Left ventricle myocardium inferior (tissue), 1 donor: ENCODE measurements around the gene PPP2R3B. TPM values are rescaled to one million over a fixed set of nuclear protein-coding genes. Genes with fewer than 3 reads are reported as not detected.
A peak's percentile ranks its signal among the peaks of the same experiment; 100 is the strongest.
"Not testable (repeated sequence)": the region's sequence is repeated elsewhere in the genome, so short reads cannot be mapped to it uniquely, and the experiment has no call there.

Experiments used
- DNase-seq: peaks from one replicate; pipeline ENCODE4 v3.0.0-alpha.2; 2020
- H3K27ac ChIP-seq: fragments of 200-600 bp; replicated peaks from 2 replicates; pipeline ENCODE4 v1.8.0; 2021
- H3K27me3 ChIP-seq: fragments of 200-600 bp; 2 replicates; pipeline ENCODE4 v1.8.0; 2021; ENCODE audit warnings: low read depth
- H3K36me3 ChIP-seq: fragments of 200-600 bp; 2 replicates; pipeline ENCODE4 v1.8.0; 2021
- H3K4me1 ChIP-seq: fragments of 200-600 bp; 2 replicates; pipeline ENCODE4 v1.8.0; 2021
- H3K4me3 ChIP-seq: fragments of 200-600 bp; 2 replicates; pipeline ENCODE4 v1.8.0; 2021; ENCODE audit warnings: mild to moderate bottlenecking, moderate library complexity
- H3K9me3 ChIP-seq: fragments of 200-600 bp; replicated peaks from 2 replicates; pipeline ENCODE4 v1.8.0; 2021
- CTCF ChIP-seq: fragments of 200-600 bp; IDR thresholded peaks from 2 replicates; pipeline ENCODE4 v1.8.0; 2021; ENCODE audit warnings: antibody characterized with exemption, mild to moderate bottlenecking, borderline replicate concordance
- intact Hi-C: fragments of 100-400 bp; cut with micrococcal nuclease; formaldehyde crosslinking; loops from one replicate; pipeline ENCODE4 v1.11.0; 2022
- total RNA-seq: library from RNA; stranded (reverse); fragmentation: NEBNext Ultra II Directional; extraction: Animal tissue kit (Norgen Biotek cat#: 25700); gene quantifications from one replicate; pipeline ENCODE4 v1.2.1, GENCODE V29; 2021
- donor health status: DM: no; HTN: yes; CAD: no; lungs with severe emphysema.

PPP2R3B gene
- total RNA-seq, 1 donor from 2014 or later, result 170 TPM

GRCh38 chrX:390459-390858, 3.8 kb upstream of the PPP2R3B start:
- intact Hi-C loops, result no loop called here
- no peak for TF ChIP-seq CTCF
- no peak overlapping the region for H3K27ac ChIP-seq
- DNase-seq, result no peak
- no peak overlapping the region for H3K4me3 ChIP-seq
- H3K27me3 ChIP-seq, result no peaks in the 10 kb centered on the region
- H3K9me3 ChIP-seq, result no peaks in the 10 kb centered on the region
- peaks cover 15% of the 10 kb centered on the region for H3K4me1 ChIP-seq
- no peaks in the 10 kb centered on the region for H3K36me3 ChIP-seq

GRCh38 chrX:389021-389441, 2.3 kb upstream of the PPP2R3B start:
- H3K27ac ChIP-seq, result no peak overlapping the region
- H3K9me3 ChIP-seq, result no peaks in the 10 kb centered on the region
- H3K4me1 ChIP-seq, result peaks cover 15% of the 10 kb centered on the region
- H3K4me3 ChIP-seq, result no peak overlapping the region
- intact Hi-C loops, result no loop called here
- no peak for DNase-seq
- no peaks in the 10 kb centered on the region for H3K27me3 ChIP-seq
- TF ChIP-seq CTCF, result no peak
- no peaks in the 10 kb centered on the region for H3K36me3 ChIP-seq

GRCh38 chrX:387729-388128, 1.0 kb upstream of the PPP2R3B start:
- H3K27ac ChIP-seq, result peak overlapping the region; percentile 98
- DNase-seq, result no peak
- H3K36me3 ChIP-seq, result no peaks in the 10 kb centered on the region
- H3K4me3 ChIP-seq, result peak overlapping the region; percentile 78
- intact Hi-C loops, result no loop called here
- H3K4me1 ChIP-seq, result peaks cover 15% of the 10 kb centered on the region
- no peak for TF ChIP-seq CTCF
- H3K9me3 ChIP-seq, result no peaks in the 10 kb centered on the region
- no peaks in the 10 kb centered on the region for H3K27me3 ChIP-seq

GRCh38 chrX:386239-386767, 404 bp downstream of the PPP2R3B start:
- DNase-seq, result no peak
- TF ChIP-seq CTCF, result no peak
- Histone ChIP-seq H3K27ac (peak overlapping the region; percentile 98), H3K27me3 (no peaks in the 10 kb centered on the region), H3K4me3 (peak overlapping the region; percentile 78), H3K9me3 (no peaks in the 10 kb centered on the region), H3K4me1 (peaks cover 15% of the 10 kb centered on the region), H3K36me3 (no peaks in the 10 kb centered on the region)
- intact Hi-C loops, result no loop called here

- H3K27me3 ChIP-seq, intact Hi-C loops, DNase-seq, H3K36me3 ChIP-seq, H3K27ac ChIP-seq, H3K9me3 ChIP-seq: not testable (repeated sequence)
- H3K4me3 ChIP-seq, result peak overlapping the region; percentile 78
- H3K4me1 ChIP-seq, result peaks cover 15% of the 10 kb centered on the region
Measured at GRCh38 chrX:385736-386135, 971 bp downstream of the PPP2R3B start.

GRCh38 chrX:384861-385260, 1.8 kb downstream of the PPP2R3B start:
- no peak overlapping the region for H3K27ac ChIP-seq
- no peak for DNase-seq
- H3K4me3 ChIP-seq, result no peak overlapping the region
- intact Hi-C loops, result no loop called here
- peaks cover 15% of the 10 kb centered on the region for H3K4me1 ChIP-seq
- H3K9me3 ChIP-seq, result no peaks in the 10 kb centered on the region
- no peak for TF ChIP-seq CTCF
- no peaks in the 10 kb centered on the region for H3K36me3 ChIP-seq
- H3K27me3 ChIP-seq, result no peaks in the 10 kb centered on the region
